Ascending aorta (tissue), 2 donors: ENCODE data around the gene SIK3. TPM values are rescaled to one million over a fixed set of nuclear protein-coding genes. Genes with fewer than 3 reads are reported as not detected.

Experiments
- DNase-seq, 2 donors: peaks; one replicate each; pipeline ENCODE4 v3.0.0-alpha.2; 2019; ENCODE audit warnings: low spot score in 2 of 2
- H3K27ac ChIP-seq, 2 donors: fragments of 200-600 bp; sonication (generic); one replicate each; pipeline ENCODE4 v1.5.1; 2016 to 2017; ENCODE audit warnings: mild to moderate bottlenecking in 1 of 2
- H3K27me3 ChIP-seq: fragments of 200-600 bp; sonication (generic); one replicate; pipeline ENCODE4 v1.5.1; 2017
- H3K36me3 ChIP-seq, 2 donors: fragments of 200-600 bp; sonication (generic); one replicate each; pipeline ENCODE4 v1.5.1; 2016
- H3K4me1 ChIP-seq, 2 donors: fragments of 200-600 bp; sonication (generic); one replicate each; pipeline ENCODE4 v1.5.1; 2016 to 2017; ENCODE audit warnings: mild to moderate bottlenecking in 1 of 2
- H3K4me3 ChIP-seq, 2 donors: fragments of 200-600 bp; sonication (generic); one replicate each; pipeline ENCODE4 v1.5.1; 2016 to 2017; ENCODE audit warnings: mild to moderate bottlenecking in 1 of 2
- H3K9me3 ChIP-seq, 2 donors: fragments of 200-600 bp; sonication (generic); one replicate each; pipeline ENCODE4 v1.5.1; 2016
- intact Hi-C: fragments of 100-400 bp; cut with DNase I; formaldehyde crosslinking; loops from one replicate; pipeline ENCODE4 v1.15.1; 2023
- total RNA-seq: library from RNA; depleted of rRNA; stranded (reverse); fragments of >200 nt; gene quantifications from one replicate; pipeline ENCODE4 v1.1.0, GENCODE V29; 2016
- TF ChIP-seq, protein P1 (sequence below), 3 experiments: fragments of 200-600 bp in 2 of 3; fragments of 450-650 bp in 1 of 3; sonication (generic) in 2 of 3; IDR thresholded peaks; one replicate each; pipeline ENCODE4 v1.5.1; 2016 to 2019; ENCODE audit warnings: antibody characterized with exemption in 3 of 3, mild to moderate bottlenecking in 1 of 3, moderate library complexity in 1 of 3

Gene SIK3
- total RNA-seq, 1 donor from 2014 or later: 22.5 TPM

DNA sequence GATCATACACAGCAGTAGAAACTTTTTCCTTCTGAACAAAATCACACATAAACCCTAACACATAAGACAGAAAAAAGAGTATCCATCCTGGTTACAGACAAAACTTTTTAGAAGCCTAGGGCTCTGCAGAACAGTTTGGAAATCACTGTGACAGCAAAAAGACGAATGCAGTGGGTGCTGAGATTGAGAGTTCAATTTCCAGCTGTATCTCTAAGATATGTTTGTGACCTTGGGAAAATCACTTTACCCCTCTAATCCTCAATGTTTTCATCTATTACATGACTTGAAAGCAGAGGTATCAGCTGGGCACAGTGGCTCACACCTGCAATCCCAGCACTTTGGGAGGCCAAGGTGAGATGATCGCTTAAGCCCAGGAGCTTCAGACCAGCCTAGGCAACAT lies 128.5 kb downstream of the SIK3 start:
- H3K27me3 ChIP-seq: no peaks in the 10 kb centered on the region
- no peak overlapping the region for H3K27ac ChIP-seq
- TF ChIP-seq, protein P1, sequence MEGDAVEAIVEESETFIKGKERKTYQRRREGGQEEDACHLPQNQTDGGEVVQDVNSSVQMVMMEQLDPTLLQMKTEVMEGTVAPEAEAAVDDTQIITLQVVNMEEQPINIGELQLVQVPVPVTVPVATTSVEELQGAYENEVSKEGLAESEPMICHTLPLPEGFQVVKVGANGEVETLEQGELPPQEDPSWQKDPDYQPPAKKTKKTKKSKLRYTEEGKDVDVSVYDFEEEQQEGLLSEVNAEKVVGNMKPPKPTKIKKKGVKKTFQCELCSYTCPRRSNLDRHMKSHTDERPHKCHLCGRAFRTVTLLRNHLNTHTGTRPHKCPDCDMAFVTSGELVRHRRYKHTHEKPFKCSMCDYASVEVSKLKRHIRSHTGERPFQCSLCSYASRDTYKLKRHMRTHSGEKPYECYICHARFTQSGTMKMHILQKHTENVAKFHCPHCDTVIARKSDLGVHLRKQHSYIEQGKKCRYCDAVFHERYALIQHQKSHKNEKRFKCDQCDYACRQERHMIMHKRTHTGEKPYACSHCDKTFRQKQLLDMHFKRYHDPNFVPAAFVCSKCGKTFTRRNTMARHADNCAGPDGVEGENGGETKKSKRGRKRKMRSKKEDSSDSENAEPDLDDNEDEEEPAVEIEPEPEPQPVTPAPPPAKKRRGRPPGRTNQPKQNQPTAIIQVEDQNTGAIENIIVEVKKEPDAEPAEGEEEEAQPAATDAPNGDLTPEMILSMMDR (IDR thresholded peaks at IDR 0.05): no peak
- no peaks in the 10 kb centered on the region for H3K9me3 ChIP-seq
- no peaks in the 10 kb centered on the region for H3K4me1 ChIP-seq
- no peak for DNase-seq
- intact Hi-C loops: no loop called here
- H3K36me3 ChIP-seq: no peaks in the 10 kb centered on the region
- H3K4me3 ChIP-seq: no peak overlapping the region

DNA sequence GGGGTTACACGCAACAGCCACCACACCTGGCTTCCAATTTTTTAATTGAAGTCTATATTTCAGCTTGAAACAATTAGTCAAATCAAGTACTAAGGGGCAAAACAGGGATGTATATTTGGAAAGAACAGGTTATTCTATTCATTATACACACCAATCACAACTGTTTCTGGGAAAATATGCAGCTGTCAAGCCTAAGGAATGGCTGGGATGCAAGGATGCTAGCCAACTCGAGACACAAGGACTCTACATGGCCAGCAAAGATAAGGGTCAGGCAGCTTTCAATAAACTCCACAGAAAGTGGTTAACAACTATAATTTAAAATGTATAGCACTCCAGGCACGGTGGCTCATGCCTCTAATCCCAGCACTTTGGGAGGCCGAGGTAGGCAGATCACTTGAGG lies 134.0 kb downstream of the SIK3 start:
- Histone ChIP-seq H3K27me3 (no peaks in the 10 kb centered on the region), H3K9me3 (no peaks in the 10 kb centered on the region), H3K4me1 (peaks cover 0 to 14% of the 10 kb centered on the region in 2 donors), H3K36me3 (no peaks in the 10 kb centered on the region), H3K4me3 (no peak overlapping the region), H3K27ac (no peak overlapping the region)
- no peak for DNase-seq
- intact Hi-C loops: no loop called here
- TF ChIP-seq, protein P1 (IDR thresholded peaks at IDR 0.05): no peak

DNA sequence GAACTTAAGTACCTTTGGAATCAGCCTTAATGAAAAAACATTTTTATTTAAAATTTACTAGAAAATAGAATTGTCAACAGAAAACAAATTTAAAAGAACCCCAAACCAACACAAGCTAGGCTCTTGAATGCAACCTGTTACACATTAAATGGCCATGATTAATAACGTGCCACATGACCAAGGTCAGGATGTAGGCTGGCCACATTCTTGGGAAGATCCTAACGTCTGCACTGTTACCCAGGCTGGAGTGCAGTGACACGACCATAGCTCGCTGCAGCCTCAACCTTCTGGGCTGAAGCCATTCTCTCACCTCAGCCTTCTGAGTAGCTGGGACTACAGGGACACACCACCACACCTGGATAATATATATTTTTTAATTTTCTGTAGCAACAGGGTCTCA lies 134.4 kb downstream of the SIK3 start:
- DNase-seq: no peak
- H3K4me1 ChIP-seq: peaks cover 0 to 14% of the 10 kb centered on the region in 2 donors
- TF ChIP-seq, protein P1 (IDR thresholded peaks at IDR 0.05): no peak

DNA sequence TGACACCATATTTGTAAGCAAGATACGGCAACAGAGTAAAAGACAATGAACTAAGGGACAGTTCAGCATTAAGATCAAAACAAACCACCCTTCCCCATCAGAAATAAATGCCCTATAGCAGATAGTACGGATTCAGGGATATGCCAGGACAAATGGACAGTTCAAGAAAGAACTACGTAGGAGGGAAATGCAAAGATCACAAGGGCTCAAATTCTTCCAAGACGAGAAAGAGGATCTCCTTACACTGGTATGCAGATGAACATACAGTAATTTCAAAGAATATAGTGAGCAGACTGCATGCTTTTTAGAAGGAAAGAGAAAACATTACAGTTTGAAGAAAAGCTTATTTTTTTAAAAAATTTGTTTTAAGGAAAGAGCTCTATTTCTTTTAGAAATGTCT lies 136.1 kb downstream of the SIK3 start:
- Histone ChIP-seq H3K36me3 (no peaks in the 10 kb centered on the region), H3K4me1 (peaks cover 0 to 14% of the 10 kb centered on the region in 2 donors), H3K4me3 (no peak overlapping the region), H3K27ac (no peak overlapping the region), H3K27me3 (no peaks in the 10 kb centered on the region), H3K9me3 (no peaks in the 10 kb centered on the region)
- intact Hi-C loops: no loop called here
- DNase-seq: no peak
- TF ChIP-seq, protein P1 (IDR thresholded peaks at IDR 0.05): no peak

More for the DNA sequence above, 134.4 kb downstream of the SIK3 start:
- intact Hi-C loops: no loop called here
- Histone ChIP-seq H3K27ac (no peak overlapping the region), H3K27me3 (no peaks in the 10 kb centered on the region), H3K9me3 (no peaks in the 10 kb centered on the region), H3K36me3 (no peaks in the 10 kb centered on the region), H3K4me3 (no peak overlapping the region)

DNA sequence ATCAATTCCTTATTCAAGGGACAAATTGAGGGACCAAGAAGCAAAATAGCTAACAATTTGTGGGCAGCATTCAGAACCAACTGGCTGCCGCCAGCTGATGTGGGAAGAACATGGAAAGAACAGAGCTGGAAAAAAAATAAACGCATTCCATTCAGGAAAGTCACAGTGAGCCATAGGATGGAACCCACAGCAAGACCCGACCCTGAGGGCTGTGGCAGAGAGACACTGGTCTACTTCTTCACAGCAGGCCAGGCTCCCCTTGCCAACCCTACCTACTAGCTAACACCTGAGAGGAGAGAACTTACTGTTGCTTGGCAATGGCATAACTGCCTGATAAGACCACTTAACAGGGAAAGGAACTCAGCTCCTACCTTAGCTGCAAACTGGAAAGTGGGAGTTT lies 137.3 kb downstream of the SIK3 start:
- Histone ChIP-seq H3K4me1 (peaks cover 0 to 14% of the 10 kb centered on the region in 2 donors), H3K27me3 (no peaks in the 10 kb centered on the region), H3K9me3 (no peaks in the 10 kb centered on the region), H3K27ac (peak overlapping the region; percentile 28 to 42), H3K36me3 (no peaks in the 10 kb centered on the region), H3K4me3 (no peak overlapping the region)
- TF ChIP-seq, protein P1 (IDR thresholded peaks at IDR 0.05): no peak
- peak in 1 of 2 donors; percentile 64 for DNase-seq
- intact Hi-C loops: no loop called here

DNA sequence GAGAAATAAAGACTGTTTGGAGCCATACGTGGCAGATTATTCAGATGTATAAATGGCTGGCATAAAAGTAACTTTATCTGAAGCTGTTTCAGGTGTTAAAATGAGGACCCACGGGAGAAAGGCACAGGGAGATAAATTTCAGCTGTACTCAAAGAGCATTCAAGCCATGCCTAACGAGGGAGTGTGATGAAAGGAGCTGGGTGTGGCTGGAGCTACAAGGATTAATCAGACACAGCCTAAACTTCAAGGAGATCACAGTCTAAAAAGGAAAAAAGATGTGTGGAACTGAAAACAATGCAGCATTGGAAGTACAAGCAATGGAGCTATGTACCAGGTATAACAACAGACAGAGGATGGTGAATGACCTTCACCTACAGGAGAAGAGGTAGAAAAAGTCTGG lies 140.0 kb downstream of the SIK3 start:
- TF ChIP-seq, protein P1 (IDR thresholded peaks at IDR 0.05): no peak
- DNase-seq: no peak
- H3K27me3 ChIP-seq: no peaks in the 10 kb centered on the region
- intact Hi-C loops: no loop called here
- H3K36me3 ChIP-seq: no peaks in the 10 kb centered on the region
- no peak overlapping the region for H3K4me3 ChIP-seq
- H3K27ac ChIP-seq: no peak overlapping the region
- no peaks in the 10 kb centered on the region for H3K9me3 ChIP-seq
- H3K4me1 ChIP-seq: peaks cover 0 to 14% of the 10 kb centered on the region in 2 donors
